Spleen (tissue), 11 donors: Measurements from ENCODE around the gene JTB. TPM values are rescaled to one million over a fixed set of nuclear protein-coding genes. Genes with fewer than 3 reads are reported as not detected.
"Not testable (repeated sequence)": the region's sequence is repeated elsewhere in the genome, so short reads cannot be mapped to it uniquely, and the experiment has no call there.

Experiments
- DNase-seq: peaks from one replicate; pipeline ENCODE4 v3.0.0-alpha.2; 2020
- H3K27ac ChIP-seq, 8 donors: fragments of 200-600 bp; sonication (generic) in 7 of 8; 1 replicate in 4 of 8; 2 replicates in 4 of 8; pipeline versions ENCODE4 v1.5.0 to v1.8.0; 2016 to 2021; ENCODE audit warnings: inconsistent platforms in 4 of 8, mild to moderate bottlenecking in 4 of 8, moderate library complexity in 1 of 8
- H3K27me3 ChIP-seq, 7 donors: fragments of 200-600 bp; sonication (generic) in 6 of 7; replicated peaks in 1 of 7; 1 replicate in 4 of 7; 2 replicates in 3 of 7; pipeline versions ENCODE4 v1.5.0 to v1.8.0; 2016 to 2021; ENCODE audit warnings: inconsistent platforms in 3 of 7, mild to moderate bottlenecking in 1 of 7
- H3K36me3 ChIP-seq, 6 donors: fragments of 200-600 bp; sonication (generic) in 5 of 6; 1 replicate in 4 of 6; 2 replicates in 2 of 6; pipeline versions ENCODE4 v1.5.0 to v1.8.0; 2016 to 2021; ENCODE audit warnings: inconsistent platforms in 2 of 6
- H3K4me1 ChIP-seq, 6 donors: fragments of 200-600 bp; sonication (generic) in 5 of 6; 1 replicate in 3 of 6; 2 replicates in 3 of 6; pipeline versions ENCODE4 v1.5.0 to v1.8.0; 2016 to 2021; ENCODE audit warnings: inconsistent platforms in 3 of 6
- H3K4me3 ChIP-seq, 8 donors: fragments of 200-600 bp; sonication (generic) in 7 of 8; 1 replicate in 4 of 8; 2 replicates in 4 of 8; pipeline versions ENCODE4 v1.5.0 to v1.8.0; 2016 to 2021; ENCODE audit warnings: inconsistent platforms in 4 of 8, mild to moderate bottlenecking in 4 of 8, moderate library complexity in 2 of 8
- H3K9me3 ChIP-seq, 8 donors: fragments of 200-600 bp; sonication (generic) in 7 of 8; 1 replicate in 4 of 8; 2 replicates in 4 of 8; pipeline versions ENCODE4 v1.5.0 to v1.8.0; 2016 to 2021; ENCODE audit warnings: inconsistent platforms in 4 of 8
- POLR2A ChIP-seq, 3 donors: fragments of 450-650 bp; IDR thresholded peaks; one replicate each; pipeline ENCODE4 v1.5.1; 2017; ENCODE audit warnings: antibody characterized with exemption in 3 of 3, mild to moderate bottlenecking in 1 of 3
- POLR2AphosphoS5 ChIP-seq, 3 donors: sonication (generic); formaldehyde crosslinking; IDR thresholded peaks; one replicate each; pipeline ENCODE4 v1.5.1; 2017; ENCODE audit warnings: antibody characterized with exemption in 3 of 3
- WGBS, 5 donors: extraction: QIAGEN DNeasy Blood & Tissue Kit in 3 of 5; methylation state at CpG; one replicate each; pipeline versions ENCODE4 v1.1.5 to v1.1.7; 2013 to 2018; 5-methylcytosine and 5-hydroxymethylcytosine counted together
- intact Hi-C: fragments of 100-400 bp; cut with DNase I; formaldehyde crosslinking; loops from one replicate; pipeline ENCODE4 v1.15.0; 2023; ENCODE audit warnings: low total_unique reads
- polyA plus RNA-seq, 3 donors: library from polyadenylated mRNA; stranded (reverse); fragments of 200-250 nt; gene quantifications; one replicate each; pipeline ENCODE4 v1.2.1, GENCODE V29; 2013
- total RNA-seq, 7 donors: library from RNA; depleted of rRNA in 3 of 7; stranded (reverse); fragments of >200 nt in 3 of 7; fragmentation: NEBNext Ultra II Directional in 4 of 7; extraction: Animal tissue kit (Norgen Biotek cat#: 25700) in 4 of 7; gene quantifications; one replicate each; pipeline versions ENCODE4 v1.1.0 to v1.2.1, GENCODE V29; 2016 to 2021
- TF ChIP-seq, protein P1 (sequence below), 11 experiments: fragments of 200-600 bp in 7 of 11; fragments of 450-650 bp in 4 of 11; sonication (generic) in 4 of 11; IDR thresholded peaks in 8 of 11; conservative IDR thresholded peaks in 3 of 11; 1 replicate in 7 of 11; 2 replicates in 4 of 11; pipeline versions ENCODE4 v1.4.0 to v1.8.0; 2016 to 2021; ENCODE audit warnings: antibody characterized with exemption in 11 of 11, inconsistent platforms in 4 of 11, mild to moderate bottlenecking in 1 of 11
- donor health status: healthy with polysubstance abuse.
- donor health status: DM: no; HTN: no; CAD: no; lungs with moderate emphysema.
- donor health status: DM: no; HTN: no; CAD: no.
- donor health status: Bipolar disorder and iron deficiency.
- donor health status: healthy.
- donor health status: DM: no; HTN: no; CAD: no.
- donor health status: DM: yes; HTN: yes; CAD: no.

The JTB gene
- total and polyA plus RNA-seq, 10 donors, result 97.9 to 243 (median 194) TPM

DNA sequence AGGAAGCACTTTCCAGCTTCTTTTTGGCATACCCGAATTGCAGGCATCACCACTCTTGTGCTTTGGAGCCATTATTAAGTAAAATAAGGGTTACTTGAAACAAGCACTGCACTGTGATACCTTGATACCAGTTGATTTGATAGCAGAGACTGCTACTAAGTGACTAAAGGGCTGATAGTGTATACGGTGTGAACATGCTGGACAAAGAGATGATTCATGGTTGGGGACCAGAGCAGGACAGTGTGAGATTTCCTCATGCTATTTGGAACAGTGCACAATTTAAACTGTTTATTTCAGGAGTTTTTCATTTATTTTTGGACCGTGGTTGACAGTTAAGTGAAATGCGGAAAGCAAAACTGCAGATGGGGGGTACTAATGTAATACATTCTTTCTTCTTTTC, 22.9 kb upstream of the JTB start:
- intact Hi-C loops, result no loop called here
- 80 to 86% (median 84%) methylated on average over 4 of the region's 4 CpGs for WGBS, 5 donors

DNA sequence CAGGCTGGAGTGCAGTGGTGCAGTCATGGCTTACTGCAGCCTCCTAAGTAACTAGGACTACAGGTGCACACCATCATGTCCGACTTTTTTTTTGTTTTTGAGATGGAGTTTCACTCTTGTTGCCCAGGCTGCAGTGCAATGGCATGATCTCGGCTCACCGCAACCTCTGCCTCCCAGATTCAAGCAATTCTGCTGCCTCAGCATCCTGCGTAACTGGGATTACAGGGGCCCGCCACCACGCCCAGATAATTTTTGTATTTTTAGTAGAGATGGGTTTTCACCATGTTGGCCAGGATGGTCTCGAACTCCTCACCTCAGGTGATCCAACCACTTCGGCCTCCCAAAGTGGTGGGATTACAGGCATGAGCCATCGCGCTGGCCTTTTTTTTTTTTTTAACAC, 19.4 kb upstream of the JTB start:
- DNase-seq, H3K27ac ChIP-seq, H3K4me3 ChIP-seq, intact Hi-C loops, H3K27me3 ChIP-seq, H3K9me3 ChIP-seq: not testable (repeated sequence)
- Histone ChIP-seq H3K4me1 (peaks cover 15 to 33% (median 24%) of the 10 kb centered on the region in 6 donors), H3K36me3 (peaks cover 0 to 47% (median 42%) of the 10 kb centered on the region in 6 donors)
- 94 to 98% (median 96%) methylated on average over 10 of the region's 10 CpGs for WGBS, 5 donors

More for the DNA sequence above, 22.9 kb upstream of the JTB start:
- H3K4me1 ChIP-seq, result no peaks in the 10 kb centered on the region
- no peaks in the 10 kb centered on the region for H3K27me3 ChIP-seq
- no peak overlapping the region for H3K4me3 ChIP-seq
- no peak overlapping the region for H3K27ac ChIP-seq
- no peak for TF ChIP-seq POLR2AphosphoS5 (IDR thresholded peaks at IDR 0.05)
- TF ChIP-seq, protein P1, sequence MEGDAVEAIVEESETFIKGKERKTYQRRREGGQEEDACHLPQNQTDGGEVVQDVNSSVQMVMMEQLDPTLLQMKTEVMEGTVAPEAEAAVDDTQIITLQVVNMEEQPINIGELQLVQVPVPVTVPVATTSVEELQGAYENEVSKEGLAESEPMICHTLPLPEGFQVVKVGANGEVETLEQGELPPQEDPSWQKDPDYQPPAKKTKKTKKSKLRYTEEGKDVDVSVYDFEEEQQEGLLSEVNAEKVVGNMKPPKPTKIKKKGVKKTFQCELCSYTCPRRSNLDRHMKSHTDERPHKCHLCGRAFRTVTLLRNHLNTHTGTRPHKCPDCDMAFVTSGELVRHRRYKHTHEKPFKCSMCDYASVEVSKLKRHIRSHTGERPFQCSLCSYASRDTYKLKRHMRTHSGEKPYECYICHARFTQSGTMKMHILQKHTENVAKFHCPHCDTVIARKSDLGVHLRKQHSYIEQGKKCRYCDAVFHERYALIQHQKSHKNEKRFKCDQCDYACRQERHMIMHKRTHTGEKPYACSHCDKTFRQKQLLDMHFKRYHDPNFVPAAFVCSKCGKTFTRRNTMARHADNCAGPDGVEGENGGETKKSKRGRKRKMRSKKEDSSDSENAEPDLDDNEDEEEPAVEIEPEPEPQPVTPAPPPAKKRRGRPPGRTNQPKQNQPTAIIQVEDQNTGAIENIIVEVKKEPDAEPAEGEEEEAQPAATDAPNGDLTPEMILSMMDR (IDR thresholded peaks at IDR 0.05 in 8 of 11, conservative IDR thresholded peaks at IDR 0.05 in 3 of 11), result no peak
- TF ChIP-seq POLR2A (IDR thresholded peaks at IDR 0.05), result no peak
- no peak for DNase-seq
- no peaks in the 10 kb centered on the region for H3K9me3 ChIP-seq
- peaks cover 0 to 11% (median 8%) of the 10 kb centered on the region in 6 donors for H3K36me3 ChIP-seq

DNA sequence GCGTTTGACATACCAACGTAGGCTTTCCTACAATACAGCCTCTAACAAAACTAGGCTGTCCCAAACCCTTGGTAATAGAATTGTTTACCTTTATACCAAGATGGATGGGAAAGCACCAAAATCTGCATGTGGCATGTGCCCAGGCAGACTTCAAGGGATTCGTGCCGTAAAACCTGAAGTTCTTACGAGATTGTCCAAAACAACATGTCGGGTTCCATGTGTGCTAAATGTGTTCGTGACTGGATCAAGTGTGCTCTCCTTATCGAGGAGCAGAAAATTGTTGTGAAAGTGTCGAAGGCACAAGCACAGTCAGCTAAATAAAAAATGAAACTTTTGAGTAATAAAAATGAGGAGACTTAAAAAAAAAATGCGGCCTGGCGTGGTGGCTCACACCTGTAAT, 18.2 kb upstream of the JTB start:
- Histone ChIP-seq H3K9me3 (no peaks in the 10 kb centered on the region), H3K27ac (no peak overlapping the region), H3K36me3 (peaks cover 0 to 53% (median 45%) of the 10 kb centered on the region in 6 donors), H3K4me1 (peaks cover 18 to 42% (median 34%) of the 10 kb centered on the region in 6 donors), H3K4me3 (no peak overlapping the region), H3K27me3 (no peaks in the 10 kb centered on the region)
- intact Hi-C loops, result no loop called here
- 93 to 99% (median 95%) methylated on average over 11 of the region's 11 CpGs for WGBS, 5 donors
- TF ChIP-seq POLR2AphosphoS5 (IDR thresholded peaks at IDR 0.05), result no peak
- no peak for TF ChIP-seq POLR2A (IDR thresholded peaks at IDR 0.05)
- TF ChIP-seq, protein P1 (IDR thresholded peaks at IDR 0.05 in 8 of 11, conservative IDR thresholded peaks at IDR 0.05 in 3 of 11), result no peak
- DNase-seq, result no peak

DNA sequence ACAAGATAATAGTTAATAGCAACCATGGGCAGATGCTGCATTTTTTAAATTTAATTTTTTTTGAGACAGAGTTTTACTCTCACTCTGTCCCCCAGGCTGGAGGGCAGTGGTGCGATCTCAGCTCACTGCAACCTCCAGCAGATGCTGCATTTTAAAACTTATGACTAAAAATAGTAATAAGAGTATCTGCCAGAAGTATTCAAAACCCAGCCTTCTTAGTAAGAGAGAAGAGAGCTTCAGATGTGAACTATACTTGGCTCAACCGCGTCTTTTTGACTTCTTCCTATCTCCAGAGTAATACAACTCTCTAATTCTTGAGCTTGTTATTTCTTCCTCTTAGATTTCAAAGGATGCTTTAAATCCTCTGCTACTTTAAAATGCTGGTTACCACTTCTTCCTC, 17.7 kb upstream of the JTB start:
- DNase-seq, result no peak
- 87 to 98% (median 93%) methylated on average over 3 of the region's 3 CpGs for WGBS, 5 donors
- Histone ChIP-seq H3K36me3 (peaks cover 0 to 53% (median 45%) of the 10 kb centered on the region in 6 donors), H3K9me3 (no peaks in the 10 kb centered on the region), H3K4me3 (no peak overlapping the region), H3K27ac (no peak overlapping the region), H3K27me3 (no peaks in the 10 kb centered on the region), H3K4me1 (peaks cover 18 to 45% (median 37%) of the 10 kb centered on the region in 6 donors)
- intact Hi-C loops, result no loop called here
- TF ChIP-seq POLR2A (IDR thresholded peaks at IDR 0.05) (no peak), POLR2AphosphoS5 (IDR thresholded peaks at IDR 0.05) (no peak)
- TF ChIP-seq, protein P1 (IDR thresholded peaks at IDR 0.05 in 8 of 11, conservative IDR thresholded peaks at IDR 0.05 in 3 of 11), result no peak

DNA sequence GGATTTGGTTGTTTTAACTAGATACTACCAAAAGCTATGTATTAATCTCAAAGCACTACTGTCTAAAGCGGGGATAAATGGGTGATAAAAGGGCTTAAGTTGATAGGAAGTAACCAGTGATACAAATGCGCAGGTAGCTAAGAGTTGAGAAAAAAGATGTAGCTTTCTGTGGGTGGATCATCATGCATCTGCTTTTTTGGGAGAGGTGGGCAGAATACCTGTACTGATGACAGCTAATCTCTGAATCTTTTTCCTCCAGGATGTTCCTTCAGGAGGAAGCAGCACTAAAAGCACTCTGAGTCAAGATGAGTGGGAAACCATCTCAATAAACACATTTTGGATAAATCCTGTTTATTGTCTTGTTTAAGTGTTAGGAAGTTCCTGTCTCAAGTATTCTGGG, 14.3 kb upstream of the JTB start:
- Histone ChIP-seq H3K27me3 (no peaks in the 10 kb centered on the region), H3K4me3 (peak overlapping the region; percentile 61 to 95 (median 72)), H3K4me1 (peaks cover 24 to 63% (median 50%) of the 10 kb centered on the region in 6 donors), H3K27ac (peak overlapping the region in 7 of 8 donors; percentile 94 to 99 (median 97)), H3K9me3 (no peaks in the 10 kb centered on the region), H3K36me3 (peaks cover 0 to 53% (median 45%) of the 10 kb centered on the region in 6 donors)
- WGBS, 5 donors, result 64 to 83% (median 76%) methylated on average over 2 of the region's 2 CpGs
- no peak for DNase-seq
- intact Hi-C loops, result no loop called here
- TF ChIP-seq, protein P1 (IDR thresholded peaks at IDR 0.05 in 8 of 11, conservative IDR thresholded peaks at IDR 0.05 in 3 of 11), result no peak
- TF ChIP-seq POLR2AphosphoS5 (IDR thresholded peaks at IDR 0.05) (no peak), POLR2A (IDR thresholded peaks at IDR 0.05) (no peak)
